Hepatocyte (in vitro differentiated cells): Measurements from ENCODE around the gene TMEM236. TPM values are rescaled to one million over a fixed set of nuclear protein-coding genes. Genes with fewer than 3 reads are reported as not detected.

Source experiments
- DNase-seq: peaks from one replicate; pipeline ENCODE4 v3.0.0-alpha.2; 2016; ENCODE audit warnings: low spot score
- H2AFZ ChIP-seq: fragments of 200-600 bp; sonication (generic); 2 replicates; pipeline ENCODE4 v1.6.0; 2016; ENCODE audit warnings: antibody characterized with exemption, mild to moderate bottlenecking
- H3K27ac ChIP-seq: fragments of 200-600 bp; sonication (generic); 2 replicates; pipeline ENCODE4 v1.5.1; 2016; ENCODE audit warnings: mild to moderate bottlenecking
- H3K27me3 ChIP-seq: fragments of 200-600 bp; sonication (generic); 2 replicates; pipeline ENCODE4 v1.6.1; 2016
- H3K36me3 ChIP-seq: fragments of 200-600 bp; sonication (generic); replicated peaks from 2 replicates; pipeline ENCODE4 v1.5.1; 2016; ENCODE audit warnings: low read depth; ENCODE audit not compliant: insufficient read depth
- H3K4me1 ChIP-seq: fragments of 200-600 bp; sonication (generic); 2 replicates; pipeline ENCODE4 v1.5.1; 2016; ENCODE audit warnings: mild to moderate bottlenecking, moderate library complexity; ENCODE audit not compliant: insufficient read depth
- H3K4me2 ChIP-seq: fragments of 200-600 bp; sonication (generic); 2 replicates; pipeline ENCODE4 v1.6.0; 2016
- H3K4me3 ChIP-seq: fragments of 200-600 bp; sonication (generic); 2 replicates; pipeline ENCODE4 v1.5.1; 2016; ENCODE audit warnings: mild to moderate bottlenecking
- H3K79me2 ChIP-seq: fragments of 200-600 bp; sonication (generic); 2 replicates; pipeline ENCODE4 v1.6.0; 2017; ENCODE audit warnings: mild to moderate bottlenecking
- H3K9me2 ChIP-seq: fragments of 200-600 bp; sonication (generic); replicated peaks from 2 replicates; pipeline ENCODE4 v1.6.0; 2017; ENCODE audit warnings: mild to moderate bottlenecking; ENCODE audit not compliant: insufficient read depth
- H3K9me3 ChIP-seq: fragments of 200-600 bp; sonication (generic); 2 replicates; pipeline ENCODE4 v1.5.1; 2016; ENCODE audit warnings: low read depth, mild to moderate bottlenecking
- H4K20me1 ChIP-seq: fragments of 200-600 bp; sonication (generic); 2 replicates; pipeline ENCODE4 v1.6.0; 2016; ENCODE audit warnings: mild to moderate bottlenecking; ENCODE audit not compliant: insufficient read depth, poor library complexity, severe bottlenecking
- CTCF ChIP-seq: fragments of 200-600 bp; sonication (generic); IDR thresholded peaks from 2 replicates; pipeline ENCODE4 v1.5.1; 2016; ENCODE audit warnings: antibody characterized with exemption, mild to moderate bottlenecking; ENCODE audit not compliant: poor library complexity
- EZH2 ChIP-seq: fragments of 200-600 bp; sonication (generic); IDR thresholded peaks from 2 replicates; pipeline ENCODE4 v1.6.1; 2016; ENCODE audit warnings: antibody characterized with exemption, mild to moderate bottlenecking, borderline replicate concordance
- EZH2phosphoT487 ChIP-seq: fragments of 200-600 bp; sonication (generic); IDR thresholded peaks from one replicate; pipeline ENCODE4 v1.6.1; 2018; ENCODE audit warnings: antibody characterized with exemption, mild to moderate bottlenecking, low read depth, moderate library complexity; ENCODE audit not compliant: unreplicated experiment, severe bottlenecking
- WGBS: methylation state at CpG from one replicate; pipeline ENCODE4 v1.1.6; 2016; ENCODE audit warnings: low lambda C conversion rate; ENCODE audit errors: missing lambda C conversion rate; 5-methylcytosine and 5-hydroxymethylcytosine counted together
- polyA plus RNA-seq: library from polyadenylated mRNA; unstranded; fragments of >200 nt; fragmentation: Nextera tagmentation; extraction: Ambion mirVana; gene quantifications from 2 replicates; pipeline ENCODE4 v1.2.1, GENCODE V29; 2016
- total RNA-seq: library from RNA; depleted of rRNA; stranded (reverse); fragments of >200 nt; gene quantifications from 2 replicates; pipeline ENCODE4 v1.2.3, GENCODE V29; 2014

TMEM236 gene
- total and polyA plus RNA-seq, 2 experiments from 2014 or later: 0.08 to 0.80 TPM

DNA sequence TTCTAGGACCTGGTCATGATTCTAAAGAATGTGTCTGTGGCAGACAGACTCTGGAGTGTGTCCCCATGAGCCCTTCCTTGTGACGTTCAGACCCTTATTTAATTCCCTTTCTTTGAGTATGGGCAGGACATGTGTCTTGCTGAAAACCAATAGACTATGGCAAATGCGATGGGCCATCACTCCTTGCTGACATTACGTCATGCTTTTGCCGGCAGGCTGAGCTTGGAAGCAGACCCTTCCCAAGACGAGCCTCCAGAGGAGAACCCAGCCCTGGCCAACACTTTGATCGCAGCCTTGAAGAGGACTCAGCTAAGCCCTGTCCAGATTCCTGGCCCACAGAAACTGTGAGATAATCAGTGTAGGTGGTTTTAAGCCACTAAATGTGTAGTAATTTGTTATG lies 18.4 kb upstream of the TMEM236 start:
- Histone ChIP-seq H4K20me1 (no peaks in the 10 kb centered on the region), H3K4me1 (no peaks in the 10 kb centered on the region), H3K4me2 (no peak overlapping the region), H3K9me2 (no peaks in the 10 kb centered on the region), H3K36me3 (no peaks in the 10 kb centered on the region), H2AFZ (no peak overlapping the region), H3K79me2 (no peaks in the 10 kb centered on the region), H3K27me3 (no peaks in the 10 kb centered on the region), H3K9me3 (no peaks in the 10 kb centered on the region), H3K4me3 (no peak overlapping the region), H3K27ac (no peak overlapping the region)
- TF ChIP-seq EZH2phosphoT487 (no peak), EZH2 (no peak), CTCF (no peak)
- WGBS: 95% methylated on average over 6 of the region's 6 CpGs
- DNase-seq: no peak

DNA sequence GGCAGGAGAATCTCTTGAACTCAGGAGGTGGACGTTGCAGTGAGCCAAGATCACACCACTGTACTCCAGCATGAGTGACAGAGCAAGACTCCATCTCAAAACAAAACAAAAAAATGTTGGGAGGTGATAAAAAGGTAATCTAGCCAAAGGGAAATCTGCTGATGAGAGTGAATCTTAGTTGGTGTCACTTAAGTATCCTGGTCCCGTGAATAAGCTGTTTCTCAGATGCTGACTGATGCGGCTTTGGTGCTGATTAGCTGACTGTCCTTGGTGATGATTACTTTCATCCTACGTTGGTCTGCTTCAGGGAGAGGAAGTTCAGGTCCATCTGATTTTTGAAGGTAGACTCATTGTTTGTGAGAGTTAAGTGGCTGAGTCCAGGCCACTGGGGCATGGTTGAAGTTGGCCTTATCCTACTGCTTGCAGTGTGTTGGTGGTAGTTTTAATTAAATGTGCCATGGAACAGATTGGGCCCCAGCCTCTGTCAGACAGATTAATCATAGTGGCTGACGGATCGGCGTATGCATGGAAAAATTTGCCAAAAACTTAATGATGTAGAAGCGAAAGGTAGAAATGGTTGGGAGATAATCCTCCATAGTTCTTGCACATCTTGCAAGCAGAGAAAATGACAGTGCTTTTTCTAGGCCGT lies 17.4 kb upstream of the TMEM236 start:
- no peak overlapping the region for H3K27ac ChIP-seq
- H3K4me1 ChIP-seq: no peaks in the 10 kb centered on the region
- H3K4me2 ChIP-seq: no peak overlapping the region
- no peak overlapping the region for H3K4me3 ChIP-seq
- WGBS: 90% methylated on average over 9 of the region's 9 CpGs
- no peak overlapping the region for H2AFZ ChIP-seq
- H4K20me1 ChIP-seq: no peaks in the 10 kb centered on the region
- no peaks in the 10 kb centered on the region for H3K9me3 ChIP-seq
- TF ChIP-seq CTCF (no peak), EZH2phosphoT487 (no peak)
- no peak for DNase-seq
- H3K27me3 ChIP-seq: no peaks in the 10 kb centered on the region
- no peaks in the 10 kb centered on the region for H3K79me2 ChIP-seq
- H3K9me2 ChIP-seq: no peaks in the 10 kb centered on the region
- H3K36me3 ChIP-seq: no peaks in the 10 kb centered on the region

- WGBS: 89% methylated on average over 15 of the region's 15 CpGs
- no peaks in the 10 kb centered on the region for H4K20me1 ChIP-seq
- no peak for TF ChIP-seq CTCF
- no peak for TF ChIP-seq EZH2phosphoT487
- TF ChIP-seq EZH2: no peak
These were observed 16.6 kb upstream of the TMEM236 start for GRCh38 chr10:17735166-17735941.

More at GRCh38 chr10:17735166-17735941, 16.6 kb upstream of the TMEM236 start:
- H3K4me2 ChIP-seq: no peak overlapping the region
- H3K79me2 ChIP-seq: no peaks in the 10 kb centered on the region
- H3K4me3 ChIP-seq: no peak overlapping the region
- H3K9me2 ChIP-seq: no peaks in the 10 kb centered on the region
- DNase-seq: no peak
- no peaks in the 10 kb centered on the region for H3K9me3 ChIP-seq
- no peaks in the 10 kb centered on the region for H3K36me3 ChIP-seq
- H3K4me1 ChIP-seq: no peaks in the 10 kb centered on the region
- H3K27ac ChIP-seq: no peak overlapping the region
- no peaks in the 10 kb centered on the region for H3K27me3 ChIP-seq
- no peak overlapping the region for H2AFZ ChIP-seq
